ENCODE data around the gene HARS1.
"Not testable (repeated sequence)": the region's sequence is repeated elsewhere in the genome, so short reads cannot be mapped to it uniquely, and the experiment has no call there.

The HARS1 gene

GRCh38 chr5:140632366-140633020, 58.7 kb downstream of the HARS1 start:
- DNase-seq, result peak; percentile 77 to 86

- no peak for DNase-seq
Observed at GRCh38 chr5:140631831-140632365, 59.3 kb downstream of the HARS1 start.

GRCh38 chr5:140631036-140631417, 60.1 kb downstream of the HARS1 start:
- DNase-seq, result peak; percentile 93 to 95

- DNase-seq, result peak; percentile 68 to 72
Observed at GRCh38 chr5:140630292-140631035, 60.7 kb downstream of the HARS1 start.

- DNase-seq, result no peak
Observed at GRCh38 chr5:140628711-140629110, 62.5 kb downstream of the HARS1 start.

GRCh38 chr5:140627972-140628371, 63.2 kb downstream of the HARS1 start:
- DNase-seq, result no peak

- DNase-seq, result not testable (repeated sequence)
Observed at GRCh38 chr5:140624886-140625285, 66.3 kb downstream of the HARS1 start.

Measured in inflammatory macrophage treated with lipopolysaccharide for 1 hour (primary cell).